GM21381 (cell line): ENCODE measurements around the gene ZNF100.
"Not testable (repeated sequence)": the region's sequence is repeated elsewhere in the genome, so short reads cannot be mapped to it uniquely, and the experiment has no call there.

Experiments used
- ATAC-seq: cut with Tn5 transposase; IDR thresholded peaks from one replicate; pipeline ENCODE4 v1.9.1; 2021; ENCODE audit warnings: mild to moderate bottlenecking, moderate library complexity; ENCODE audit not compliant: unreplicated experiment

Gene ZNF100

DNA sequence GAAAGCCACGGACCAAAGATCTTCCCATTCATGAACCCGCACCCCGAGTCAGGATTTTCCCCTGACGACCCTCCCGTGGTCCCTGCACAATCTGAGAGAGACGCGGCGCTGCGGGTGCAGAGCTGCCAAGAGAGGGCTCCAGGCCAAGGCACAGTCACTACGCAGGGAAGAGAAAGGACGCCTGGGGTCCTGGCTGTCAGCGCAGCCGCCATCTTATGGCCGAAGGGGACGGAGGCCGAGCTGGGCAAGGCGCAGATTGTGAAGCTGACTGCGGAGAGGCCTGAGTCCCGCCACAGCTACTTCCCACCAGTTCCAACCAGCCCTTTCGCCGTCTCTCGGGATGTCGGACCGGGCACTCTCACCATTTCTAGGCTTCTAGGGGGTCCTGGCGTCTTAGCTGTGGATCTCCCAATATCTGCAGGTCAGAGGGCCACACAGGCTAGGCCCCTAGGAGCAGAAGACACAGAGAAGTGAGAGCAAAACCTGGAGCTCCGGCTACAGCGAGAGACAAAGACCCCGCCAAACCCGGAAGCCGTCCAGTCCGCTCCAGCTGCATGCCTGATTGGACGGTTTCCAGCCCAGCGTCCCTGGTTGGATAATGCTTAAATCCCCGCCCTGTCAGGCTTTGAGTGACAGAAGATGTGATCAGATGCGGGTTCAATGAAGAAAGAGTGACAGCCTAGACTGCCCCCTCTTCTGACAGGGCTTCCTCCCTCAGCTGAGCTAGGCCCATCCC lies at the start of gene ZNF100:
TSS of gene ZNF100 (minus strand) at position 515 of the 736 bp plus-strand sequence. CDS start at position 365, 150 bp downstream.
- peak; percentile 90 for ATAC-seq

DNA sequence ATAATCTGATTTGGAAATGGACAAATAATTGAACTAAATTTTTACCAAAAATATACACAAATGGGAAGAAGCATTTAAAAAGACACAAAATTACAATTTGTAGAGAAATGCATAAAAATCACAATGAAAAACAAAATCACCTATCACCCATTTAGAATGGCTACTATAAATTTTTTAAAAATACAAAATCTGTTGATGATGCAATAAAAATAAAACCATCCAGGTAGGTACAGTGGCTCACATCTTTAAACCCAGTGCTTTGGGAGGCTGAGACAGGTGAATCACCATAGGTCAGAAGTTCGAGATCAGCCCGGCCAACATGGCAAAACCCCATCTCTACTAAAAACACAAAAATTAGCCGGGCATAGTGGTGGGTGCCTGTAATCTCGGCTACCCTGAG lies 45.1 kb upstream of the ZNF100 start:
- no peak for ATAC-seq

DNA sequence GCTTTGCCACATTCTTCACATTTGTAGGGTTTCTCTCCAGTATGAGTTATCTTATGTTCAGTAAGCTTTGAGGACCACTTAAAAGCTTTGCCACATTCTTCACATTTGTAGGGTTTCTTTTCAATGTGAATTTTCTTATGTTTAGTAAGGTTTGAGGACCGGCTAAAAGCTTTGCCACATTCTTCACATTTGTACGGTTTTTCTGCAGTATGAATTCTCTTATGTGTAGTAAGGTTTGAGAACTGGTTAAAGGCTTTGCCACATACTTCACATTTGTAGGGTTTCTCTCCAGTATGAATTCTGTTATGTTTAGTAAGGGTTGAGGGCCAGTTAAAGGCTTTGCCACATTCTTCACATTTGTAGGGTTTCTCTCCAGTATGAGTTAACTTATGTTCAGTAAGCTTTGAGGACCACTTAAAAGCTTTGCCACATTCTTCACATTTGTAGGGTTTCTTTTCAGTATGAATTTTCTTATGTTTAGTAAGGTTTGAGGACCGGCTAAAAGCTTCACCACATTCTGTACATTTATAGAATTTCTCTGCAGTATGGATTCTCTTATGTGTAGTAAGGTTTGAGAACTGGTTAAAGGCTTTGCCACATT lies 41.1 kb upstream of the ZNF100 start:
- not testable (repeated sequence) for ATAC-seq

DNA sequence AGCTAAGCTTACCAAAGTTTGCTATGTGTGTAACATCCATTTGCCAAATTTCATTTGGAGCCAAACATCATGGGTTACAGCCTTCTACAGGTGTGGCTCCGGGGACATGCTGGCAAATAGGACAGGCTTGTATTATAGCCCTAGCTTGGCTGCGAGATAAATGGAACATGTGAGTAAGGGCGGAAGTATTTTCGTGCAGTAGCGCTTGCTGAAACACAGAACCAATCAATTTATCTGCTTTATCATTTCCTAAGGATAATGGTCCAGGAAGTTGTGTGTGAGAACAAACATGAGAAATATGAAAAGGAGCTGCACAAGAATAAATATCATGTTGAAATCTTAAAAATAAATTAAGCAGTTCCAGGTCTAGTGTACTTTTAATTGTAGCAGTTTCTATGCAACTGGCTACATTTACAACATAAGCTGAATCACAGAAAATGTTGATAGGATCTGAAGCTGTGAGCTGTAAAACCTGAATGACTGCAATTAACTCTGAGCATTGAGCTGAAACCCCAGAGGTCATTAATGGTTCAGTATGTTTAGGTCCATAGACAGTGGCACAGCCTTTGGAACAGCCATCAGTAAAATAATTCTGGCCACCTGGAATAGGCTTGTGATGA lies 22.2 kb upstream of the ZNF100 start:
- no peak for ATAC-seq

DNA sequence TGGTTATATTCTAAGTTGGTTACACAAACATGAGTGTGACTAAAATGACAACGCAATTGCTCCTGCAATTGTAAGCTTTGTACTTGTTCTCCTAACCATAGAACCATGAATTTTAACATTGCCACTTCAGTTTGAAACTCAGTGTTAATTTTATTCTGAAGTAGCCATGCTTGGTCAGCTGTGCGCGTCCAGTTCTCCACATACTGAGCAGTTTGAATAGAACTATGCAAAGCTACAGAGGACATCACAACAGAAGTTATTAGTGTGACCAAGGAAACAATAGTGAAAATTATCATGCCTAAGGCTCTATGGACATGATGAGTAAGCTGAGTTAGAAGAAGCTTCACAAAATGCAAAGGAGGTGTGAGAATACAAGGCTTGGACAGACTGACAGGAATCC lies 19.6 kb upstream of the ZNF100 start:
- ATAC-seq = no peak

DNA sequence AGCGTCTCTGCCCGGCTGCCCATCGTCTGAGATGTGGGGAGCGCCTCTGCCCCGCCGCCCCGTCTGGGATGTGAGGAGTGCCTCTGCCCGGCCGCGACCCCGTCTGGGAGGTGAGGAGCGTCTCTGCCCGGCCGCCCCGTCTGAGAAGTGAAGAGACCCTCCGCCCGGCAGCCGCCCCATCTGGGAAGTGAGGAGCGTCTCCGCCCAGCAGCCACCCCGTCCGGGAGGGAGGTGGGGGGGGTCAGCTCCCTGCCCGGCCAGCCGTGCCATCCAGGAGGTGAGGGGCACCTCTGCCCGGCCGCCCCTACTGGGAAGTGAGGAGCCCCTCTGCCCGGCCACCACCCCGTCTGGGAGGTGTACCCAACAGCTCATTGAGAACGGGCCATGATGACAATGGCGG lies 8.4 kb upstream of the ZNF100 start:
- not testable (repeated sequence) for ATAC-seq

DNA sequence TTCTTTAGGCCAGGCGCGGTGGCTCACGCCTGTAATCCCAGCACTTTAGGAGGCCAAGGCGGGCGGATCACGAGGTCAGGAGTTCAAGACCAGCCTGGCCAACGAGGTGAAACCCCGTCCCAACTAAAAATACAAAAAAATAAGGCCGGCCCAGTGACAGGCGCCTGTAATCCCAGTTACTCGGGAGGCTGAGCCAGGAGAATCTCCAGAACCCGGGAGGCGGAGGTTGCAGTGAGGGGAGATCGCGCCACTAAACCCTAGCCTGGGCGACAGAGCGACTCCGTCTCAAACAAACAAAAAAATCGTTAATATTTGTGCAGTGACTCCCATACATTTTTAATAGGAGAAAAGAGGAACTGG lies 694 bp downstream of the ZNF100 start:
- peak; percentile 13 for ATAC-seq

DNA sequence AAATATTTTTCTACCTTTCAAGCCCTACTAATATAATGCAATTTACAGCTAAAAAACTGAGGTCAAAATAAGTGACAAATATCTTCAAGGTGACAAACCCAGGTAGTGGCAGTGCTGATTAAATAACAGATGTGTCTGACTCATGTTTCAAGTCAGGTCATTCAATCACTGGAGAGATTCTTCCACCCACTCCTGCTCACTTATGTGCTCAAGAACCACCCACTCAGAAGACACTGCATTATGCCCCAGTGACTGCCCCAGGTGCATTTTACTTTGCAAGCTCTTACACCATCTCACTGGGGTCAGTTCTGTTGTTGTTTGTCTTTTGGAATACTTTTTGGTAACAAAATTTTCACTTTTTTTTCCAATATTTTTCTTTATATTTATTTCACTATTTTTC lies 2.2 kb downstream of the ZNF100 start:
- no peak for ATAC-seq

DNA sequence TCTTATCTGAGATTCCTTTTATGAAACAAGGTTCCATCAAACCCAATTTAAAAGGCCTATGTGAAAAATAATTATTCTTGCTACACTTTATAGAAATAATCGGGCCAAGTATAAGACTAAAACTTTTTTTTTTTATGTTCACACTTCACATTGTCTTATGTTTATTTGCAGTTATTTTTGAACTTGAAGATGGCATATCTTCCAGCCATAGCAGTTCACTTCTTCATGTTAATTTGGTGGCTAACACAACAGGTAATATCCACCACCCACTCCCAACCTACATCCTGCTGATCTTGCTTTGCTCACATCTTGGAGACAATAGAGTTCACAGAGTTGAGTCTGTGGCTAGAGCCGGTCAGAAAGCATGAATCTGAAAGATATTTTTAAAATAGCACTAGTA lies 5.8 kb downstream of the ZNF100 start:
- not testable (repeated sequence) for ATAC-seq

DNA sequence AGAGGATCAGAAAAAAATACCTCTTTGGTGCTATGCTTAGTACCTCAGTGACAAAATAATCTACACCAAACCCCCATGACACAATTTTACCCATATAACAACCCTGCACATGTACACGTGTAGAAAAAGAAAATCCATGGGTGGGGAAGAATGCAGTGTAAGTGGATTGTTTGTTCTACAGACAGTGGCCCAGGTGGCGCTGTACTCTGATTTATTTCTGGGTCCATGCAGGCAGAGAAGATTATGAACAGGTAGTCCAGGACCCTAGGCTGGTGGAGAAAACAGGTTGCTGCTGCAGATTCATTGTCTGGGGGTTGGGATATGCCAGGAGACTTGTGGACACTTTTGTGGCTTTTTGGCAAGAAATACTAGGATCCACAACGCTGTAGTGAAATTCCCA lies 9.1 kb downstream of the ZNF100 start:
- ATAC-seq = no peak

DNA sequence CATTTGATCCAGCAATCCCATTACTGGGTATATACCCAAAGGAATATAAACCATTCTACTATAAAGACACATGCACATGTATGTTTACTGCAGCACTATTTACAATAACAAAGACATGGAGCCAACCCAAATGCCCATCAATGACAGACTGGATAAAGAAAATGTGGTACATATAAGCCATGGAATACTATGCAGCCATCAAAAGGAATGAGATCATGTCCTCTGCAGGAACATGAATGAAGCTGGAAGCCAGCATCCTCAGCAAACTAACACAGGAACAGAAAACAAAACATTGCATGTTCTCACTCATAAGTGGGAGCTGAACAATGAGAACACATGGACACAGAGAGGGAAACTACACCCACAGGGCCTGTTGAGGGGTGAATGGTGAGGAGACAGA lies 11.8 kb downstream of the ZNF100 start:
- not testable (repeated sequence) for ATAC-seq

DNA sequence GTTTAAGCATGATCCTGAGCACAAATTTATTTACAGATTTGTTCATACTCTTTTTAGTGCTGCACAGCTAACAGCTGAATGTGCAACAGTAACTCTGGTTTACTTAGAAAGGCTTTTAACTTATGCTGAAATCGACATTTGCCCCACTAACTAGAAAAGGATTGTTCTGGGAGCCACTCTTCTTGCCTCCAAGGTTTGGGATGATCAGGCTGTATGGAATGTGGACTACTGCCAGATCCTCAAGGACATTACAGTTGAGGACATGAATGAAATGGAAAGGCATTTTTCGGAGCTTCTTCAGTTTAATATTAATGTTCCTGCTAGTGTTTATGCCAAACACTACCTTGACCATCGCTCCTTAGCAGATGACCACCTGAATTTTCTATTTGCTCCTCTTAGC lies 16.0 kb downstream of the ZNF100 start:
- no peak for ATAC-seq

DNA sequence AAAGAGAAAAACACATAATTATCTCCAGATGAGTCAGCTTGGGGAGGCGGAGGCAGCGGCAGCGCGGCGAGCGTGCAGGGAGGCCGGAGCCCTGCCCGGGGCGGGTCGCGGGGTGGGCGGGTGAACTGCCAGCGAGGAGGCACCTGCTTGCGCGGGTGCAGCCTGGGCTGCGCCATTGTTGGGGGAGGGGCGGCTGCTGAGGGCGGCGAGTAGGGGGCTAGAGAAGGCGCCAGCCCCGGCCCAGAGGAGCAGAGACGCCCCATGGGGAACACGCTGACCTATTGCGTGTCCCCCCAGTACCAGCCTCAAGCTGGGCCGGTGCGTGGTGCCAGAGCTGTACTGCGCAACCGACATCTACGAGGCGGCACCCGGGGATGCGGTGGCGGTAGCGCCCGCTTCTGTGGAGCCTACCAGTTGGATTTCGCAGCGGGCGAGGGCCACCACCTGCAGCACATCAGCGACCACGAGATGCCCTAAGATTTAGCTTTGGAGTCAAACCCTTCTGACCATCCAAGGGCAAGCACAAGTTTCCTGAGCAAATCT lies 16.7 kb downstream of the ZNF100 start:
- ATAC-seq = no peak

DNA sequence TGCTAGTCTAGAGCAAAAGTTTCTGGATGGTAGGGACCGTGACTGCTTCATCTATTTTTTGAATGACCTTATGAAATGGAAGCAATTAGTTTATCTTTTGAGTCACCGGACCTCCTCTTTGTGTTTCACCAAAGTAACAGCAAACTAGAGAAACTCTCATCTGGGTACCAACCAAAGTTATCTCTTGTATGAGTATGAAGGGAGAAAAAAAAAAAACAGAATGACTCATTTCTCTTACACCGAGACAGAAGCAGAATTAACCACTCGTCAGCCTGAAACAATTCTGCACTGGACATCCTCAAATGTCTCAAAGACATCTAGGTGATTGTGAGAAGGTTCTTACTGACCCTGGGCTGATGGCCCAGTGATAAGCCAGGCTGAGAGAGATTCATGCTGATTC lies 18.3 kb downstream of the ZNF100 start:
- no peak for ATAC-seq

DNA sequence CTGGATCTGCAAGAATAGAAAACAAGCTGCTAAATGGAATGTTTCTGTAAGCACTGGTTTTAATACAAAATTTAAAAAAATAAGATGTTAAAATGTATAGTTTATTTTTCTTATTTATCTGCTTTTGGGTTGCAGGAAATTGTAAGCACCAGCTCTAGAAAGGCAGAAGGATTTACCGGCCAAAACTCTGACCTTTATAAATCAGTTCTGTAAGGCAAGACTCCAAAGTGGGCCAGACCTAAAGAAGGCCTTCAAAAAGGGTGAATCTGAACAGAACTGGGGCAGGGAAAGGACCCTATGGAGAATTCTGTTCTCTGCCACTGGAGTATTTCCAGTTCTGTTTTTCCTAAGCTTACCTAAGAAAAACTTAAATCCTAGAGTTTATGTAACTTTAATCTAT lies 19.3 kb downstream of the ZNF100 start:
- no peak for ATAC-seq

DNA sequence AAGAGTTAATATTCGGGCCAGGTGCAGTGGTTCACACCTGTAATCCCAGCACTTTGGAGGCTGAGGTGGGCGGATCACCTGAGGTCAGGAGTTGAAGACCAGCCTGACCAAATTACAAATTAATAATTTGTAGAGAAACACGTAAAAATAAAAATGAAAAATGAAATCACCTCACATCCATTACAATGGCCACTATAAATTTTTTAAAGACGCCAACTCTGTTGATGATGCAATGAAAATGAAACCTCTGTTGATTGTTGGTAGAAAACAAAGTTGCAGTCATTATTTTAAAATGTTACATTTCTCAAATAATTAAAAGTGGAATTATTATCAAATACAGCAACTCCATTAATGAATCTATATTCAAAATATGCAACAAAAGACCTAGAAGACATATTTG lies 26.8 kb downstream of the ZNF100 start:
- no peak for ATAC-seq

DNA sequence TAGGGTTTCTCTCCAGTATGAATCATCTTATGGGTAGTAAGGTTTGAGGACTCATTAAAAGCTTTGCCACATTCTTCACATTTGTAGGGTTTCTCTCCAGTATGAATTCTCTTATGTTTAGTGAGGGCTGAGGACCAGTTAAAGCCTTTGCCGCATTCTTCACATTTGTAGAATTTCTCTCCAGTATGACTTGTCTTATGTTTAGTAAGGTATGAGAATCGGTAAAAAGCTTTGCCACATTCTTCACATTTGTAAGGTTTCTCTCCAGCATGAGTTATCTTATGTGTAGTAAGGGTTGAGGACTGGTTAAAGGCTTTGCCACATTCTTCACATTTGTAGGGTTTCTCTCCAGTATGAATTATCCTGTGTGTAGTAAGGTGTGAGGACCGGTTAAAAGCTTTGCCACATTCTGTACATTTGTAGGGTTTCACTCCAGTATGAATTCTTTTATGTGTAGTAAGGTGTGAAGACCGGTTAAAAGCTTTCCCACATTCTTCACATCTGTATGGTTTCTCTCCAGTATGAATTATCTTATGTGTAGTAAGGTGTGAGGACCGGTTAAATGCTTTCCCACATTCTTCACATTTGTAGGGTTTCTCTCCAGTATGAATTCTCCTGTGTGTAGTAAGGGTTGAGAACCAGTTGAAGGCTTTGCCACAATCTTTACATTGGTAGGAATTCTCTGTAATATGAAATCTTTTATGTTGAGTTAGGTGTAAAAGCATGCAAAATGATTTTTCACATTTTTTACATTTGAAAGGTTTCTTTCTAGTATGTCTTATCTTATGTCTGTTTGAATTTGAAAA lies 40.2 kb downstream of the ZNF100 start:
- ATAC-seq = not testable (repeated sequence)

DNA sequence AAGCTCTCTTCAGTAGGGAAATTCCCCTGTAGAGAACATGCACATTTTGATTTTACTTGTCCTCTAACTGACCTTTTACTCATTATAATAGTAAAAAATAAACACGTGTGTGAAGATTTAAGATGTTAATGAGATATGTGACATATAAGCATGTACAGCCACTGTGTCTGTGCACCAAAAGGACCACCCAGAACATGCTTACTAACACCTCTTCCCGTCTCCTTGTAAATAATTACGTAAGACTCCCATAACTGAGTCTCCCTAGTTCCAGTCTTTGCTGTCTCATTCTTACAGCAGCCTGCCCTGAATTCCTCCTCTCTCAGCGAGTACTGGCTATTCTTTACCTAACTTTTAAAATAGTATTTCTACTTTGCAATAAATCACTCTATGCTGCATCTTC lies 53.6 kb downstream of the ZNF100 start:
- no peak for ATAC-seq

DNA sequence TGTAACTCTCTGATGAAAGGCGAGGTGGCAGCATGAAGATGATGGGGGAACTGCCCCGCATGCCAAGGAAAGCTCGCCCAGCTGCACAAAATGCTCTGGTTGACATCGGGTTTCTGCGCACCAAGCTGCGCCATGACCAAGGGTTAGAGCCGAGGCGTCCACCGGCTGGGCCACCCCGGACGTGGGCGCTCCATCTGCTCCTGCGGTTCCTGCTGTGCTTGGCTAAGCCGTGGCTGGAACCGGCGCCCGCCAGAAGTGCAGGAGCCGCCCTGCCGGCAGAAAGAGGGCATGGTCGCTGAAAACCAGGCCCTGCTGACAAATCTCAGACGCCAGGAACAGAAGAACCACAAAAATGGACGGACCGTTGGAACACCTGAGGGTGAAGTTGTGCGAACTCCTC lies 57.9 kb downstream of the ZNF100 start:
- no peak for ATAC-seq

DNA sequence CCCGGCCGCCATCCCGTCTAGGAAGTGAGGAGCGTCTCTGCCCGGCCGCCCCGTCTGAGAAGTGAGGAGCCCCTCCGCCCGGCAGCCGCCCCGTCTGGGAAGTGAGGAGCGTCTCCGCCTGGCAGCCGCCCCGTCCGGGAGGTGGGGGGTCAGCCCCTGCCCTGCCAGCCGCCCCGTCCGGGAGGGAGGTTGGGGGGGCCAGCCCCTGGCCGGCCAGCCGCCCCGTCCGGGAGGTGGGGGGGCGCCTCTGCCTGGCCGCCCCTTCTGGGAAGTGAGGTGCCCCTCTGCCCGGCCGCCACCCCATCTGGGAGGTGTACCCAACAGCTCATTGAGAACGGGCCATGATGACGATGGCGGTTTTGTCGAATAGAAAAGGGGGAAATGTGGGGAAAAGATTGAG lies 59.5 kb downstream of the ZNF100 start:
- ATAC-seq = not testable (repeated sequence)

DNA sequence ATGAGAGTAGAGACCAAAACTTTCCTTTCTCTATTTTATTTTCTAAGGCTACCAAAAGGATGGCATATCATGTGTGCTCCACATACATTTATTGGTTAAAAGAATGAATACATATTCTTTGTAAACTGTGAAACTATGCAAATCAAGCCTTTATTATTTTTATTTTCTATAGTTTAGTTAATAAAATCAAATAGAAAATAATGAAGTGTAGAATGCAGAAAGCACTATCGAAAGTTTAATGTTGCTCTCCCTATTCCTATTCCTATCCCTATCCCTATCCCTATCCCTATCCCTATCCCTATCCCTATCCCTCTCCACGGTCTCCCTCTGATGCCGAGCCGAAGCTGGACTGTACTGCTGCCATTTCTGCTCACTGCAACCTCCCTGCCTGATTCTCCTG lies 60.3 kb downstream of the ZNF100 start:
- ATAC-seq = no peak
